Caki2 (cell line): ENCODE measurements around the gene STK31. TPM values are rescaled to one million over a fixed set of nuclear protein-coding genes. Genes with fewer than 3 reads are reported as not detected.

ENCODE experiments used
- total RNA-seq: library from RNA; depleted of rRNA; stranded (reverse); fragments of >200 nt; shearing (Covaris generic); gene quantifications from 2 replicates; pipeline ENCODE4 v1.2.3, GENCODE V29; 2014; ENCODE audit warnings: low replicate concordance; rRNA removed

Gene STK31
- total RNA-seq, 1 experiment from 2014 or later = not detected

Other genes with a start within 250 kb of the STK31 start
- 68.3 and 72.6 TPM in 2 replicates for gene IGF2BP3, start 239.7 kb upstream of the STK31 start, total RNA-seq
- 12.6 and 32.5 TPM in 2 replicates for gene TRA2A, start 178.2 kb upstream of the STK31 start, total RNA-seq
- 4.2 and 7.6 TPM in 2 replicates for gene CCDC126, start 112.8 kb upstream of the STK31 start, total RNA-seq
- 4.1 TPM in 1 of 2 replicates, not detected in the other for gene FAM221A, start 30.0 kb upstream of the STK31 start, total RNA-seq